IPS-18c (cell line): ENCODE results near the gene DYNLT2.
"Not testable (repeated sequence)": the region's sequence is repeated elsewhere in the genome, so short reads cannot be mapped to it uniquely, and the experiment has no call there.

Source experiments
- H3K4me3 ChIP-seq: 2 replicates; pipeline ENCODE4 v1.7.0; 2013; ENCODE audit warnings: low read depth, mild to moderate bottlenecking, low read length, moderate library complexity; ENCODE audit not compliant: insufficient read depth
- H3K9me3 ChIP-seq: one replicate; pipeline ENCODE4 v1.6.1; 2013; ENCODE audit warnings: mild to moderate bottlenecking, low read length, moderate library complexity; ENCODE audit not compliant: control insufficient read depth, insufficient read depth

DYNLT2 gene

GRCh38 chr6:169722362-169723199 is 28.8 kb downstream of the DYNLT2 start:
- no peaks in the 10 kb centered on the region for H3K9me3 ChIP-seq
- H3K4me3 ChIP-seq = peak overlapping the region; percentile 82

- no peak overlapping the region for H3K4me3 ChIP-seq
These were observed 31.0 kb downstream of the DYNLT2 start for GRCh38 chr6:169720207-169720855.

GRCh38 chr6:169719117-169719516 is 32.3 kb downstream of the DYNLT2 start:
- Histone ChIP-seq H3K9me3 (no peaks in the 10 kb centered on the region), H3K4me3 (no peak overlapping the region)

More at GRCh38 chr6:169720207-169720855, 31.0 kb downstream of the DYNLT2 start:
- H3K9me3 ChIP-seq = no peaks in the 10 kb centered on the region

- Histone ChIP-seq H3K9me3 (no peaks in the 10 kb centered on the region), H3K4me3 (no peak overlapping the region)
These were observed 36.8 kb downstream of the DYNLT2 start for GRCh38 chr6:169714595-169714994.

- H3K9me3 ChIP-seq = no peaks in the 10 kb centered on the region
These were observed 37.2 kb downstream of the DYNLT2 start for GRCh38 chr6:169714178-169714577.

GRCh38 chr6:169710009-169710408 is 41.4 kb downstream of the DYNLT2 start:
- no peak overlapping the region for H3K4me3 ChIP-seq
- H3K9me3 ChIP-seq = no peaks in the 10 kb centered on the region

More at GRCh38 chr6:169714178-169714577, 37.2 kb downstream of the DYNLT2 start:
- no peak overlapping the region for H3K4me3 ChIP-seq

GRCh38 chr6:169709293-169709692 is 42.1 kb downstream of the DYNLT2 start:
- Histone ChIP-seq H3K9me3 (no peaks in the 10 kb centered on the region), H3K4me3 (no peak overlapping the region)

GRCh38 chr6:169707772-169708171 is 43.6 kb downstream of the DYNLT2 start:
- H3K9me3 ChIP-seq = no peaks in the 10 kb centered on the region
- no peak overlapping the region for H3K4me3 ChIP-seq

- H3K9me3 ChIP-seq = no peaks in the 10 kb centered on the region
- H3K4me3 ChIP-seq = peak overlapping the region; percentile 97
These were observed 48.5 kb downstream of the DYNLT2 start for GRCh38 chr6:169702840-169703246.

GRCh38 chr6:169701954-169702839 is 49.2 kb downstream of the DYNLT2 start, which contains the start of the genes C6orf120 and WDR27:
Gene C6orf120, plus strand, starts transcription at chr6:169702126. Its CDS starts 334 bp downstream, at chr6:169702460.
Gene WDR27, minus strand, starts transcription at chr6:169702029. Its CDS starts 13,024 bp downstream, at chr6:169689005.
- Histone ChIP-seq H3K4me3 (peak within 1 kb of the TSS; percentile 97), H3K9me3 (no peaks in the 10 kb centered on the region)

- peak overlapping the region; percentile 97 for H3K4me3 ChIP-seq
These were observed 49.9 kb downstream of the DYNLT2 start for GRCh38 chr6:169701311-169701953.

GRCh38 chr6:169700296-169700695 is 51.1 kb downstream of the DYNLT2 start:
- Histone ChIP-seq H3K4me3 (no peak overlapping the region), H3K9me3 (no peaks in the 10 kb centered on the region)

More at GRCh38 chr6:169701311-169701953, 49.9 kb downstream of the DYNLT2 start:
- H3K9me3 ChIP-seq = no peaks in the 10 kb centered on the region

- not testable (repeated sequence) for H3K4me3 ChIP-seq, H3K9me3 ChIP-seq
These were observed 54.3 kb downstream of the DYNLT2 start for GRCh38 chr6:169697115-169697514.

GRCh38 chr6:169695131-169695530 is 56.2 kb downstream of the DYNLT2 start:
- Histone ChIP-seq H3K9me3 (no peaks in the 10 kb centered on the region), H3K4me3 (no peak overlapping the region)

- H3K9me3 ChIP-seq = no peaks in the 10 kb centered on the region
These were observed 58.9 kb downstream of the DYNLT2 start for GRCh38 chr6:169692516-169692915.

GRCh38 chr6:169691260-169691659 is 60.1 kb downstream of the DYNLT2 start:
- Histone ChIP-seq H3K4me3 (no peak overlapping the region), H3K9me3 (no peaks in the 10 kb centered on the region)

More at GRCh38 chr6:169692516-169692915, 58.9 kb downstream of the DYNLT2 start:
- no peak overlapping the region for H3K4me3 ChIP-seq
